ENCODE measurements around the gene SLC35E3.
"Not testable (repeated sequence)": the region's sequence is repeated elsewhere in the genome, so short reads cannot be mapped to it uniquely, and the experiment has no call there.

The SLC35E3 gene

GRCh38 chr12:68796399-68796798 lies 50.4 kb downstream of the SLC35E3 start:
- no peak for DNase-seq (ENCODE audit: low read depth)

- no peak for DNase-seq (ENCODE audit: low read depth)
These were observed 52.9 kb downstream of the SLC35E3 start for GRCh38 chr12:68798882-68799234.

- no peak for DNase-seq (ENCODE audit: low read depth)
These were observed 54.3 kb downstream of the SLC35E3 start for GRCh38 chr12:68800294-68800693.

GRCh38 chr12:68801124-68801523 lies 55.1 kb downstream of the SLC35E3 start:
- DNase-seq (ENCODE audit: low read depth), result not testable (repeated sequence)

GRCh38 chr12:68802372-68802745 lies 56.4 kb downstream of the SLC35E3 start:
- not testable (repeated sequence) for DNase-seq (ENCODE audit: low read depth)

GRCh38 chr12:68802911-68803651 lies 57.1 kb downstream of the SLC35E3 start:
- DNase-seq (ENCODE audit: low read depth), result not testable (repeated sequence)

GRCh38 chr12:68803948-68804656 lies 58.1 kb downstream of the SLC35E3 start:
- no peak for DNase-seq (ENCODE audit: low read depth)

- no peak for DNase-seq (ENCODE audit: low read depth)
These were observed 58.9 kb downstream of the SLC35E3 start for GRCh38 chr12:68804657-68805591.

- no peak for DNase-seq (ENCODE audit: low read depth)
These were observed 59.7 kb downstream of the SLC35E3 start for GRCh38 chr12:68805592-68806120.

GRCh38 chr12:68806488-68807237 lies 60.7 kb downstream of the SLC35E3 start:
- DNase-seq (ENCODE audit: low read depth), result no peak

GRCh38 chr12:68807274-68807575 lies 61.2 kb downstream of the SLC35E3 start:
- DNase-seq (ENCODE audit: low read depth), result not testable (repeated sequence)

- peak; percentile 97 for DNase-seq (ENCODE audit: low read depth)
These were observed 61.8 kb downstream of the SLC35E3 start, which contains the start of gene MDM2 for GRCh38 chr12:68807576-68808387. Gene MDM2, plus strand, starts transcription at chr12:68808177. Its CDS starts 301 bp downstream, at chr12:68808478.

- peak; percentile 25 for DNase-seq (ENCODE audit: low read depth)
These were observed 62.6 kb downstream of the SLC35E3 start for GRCh38 chr12:68808388-68809189.

GRCh38 chr12:68809190-68810026 lies 63.4 kb downstream of the SLC35E3 start:
- no peak for DNase-seq (ENCODE audit: low read depth)

GRCh38 chr12:68810027-68810389 lies 64.0 kb downstream of the SLC35E3 start:
- DNase-seq (ENCODE audit: low read depth), result not testable (repeated sequence)

- DNase-seq (ENCODE audit: low read depth), result not testable (repeated sequence)
These were observed 65.6 kb downstream of the SLC35E3 start for GRCh38 chr12:68811573-68811972.

GRCh38 chr12:68812553-68813241 lies 66.7 kb downstream of the SLC35E3 start:
- no peak for DNase-seq (ENCODE audit: low read depth)

GRCh38 chr12:68813242-68813593 lies 67.2 kb downstream of the SLC35E3 start:
- no peak for DNase-seq (ENCODE audit: low read depth)
